Keratinocyte (primary cell): ENCODE data around the gene MINAR2.
A peak's percentile ranks its signal among the peaks of the same experiment; 100 is the strongest.

Source experiments
- CTCF ChIP-seq, 3 experiments: IDR thresholded peaks in 1 of 3; conservative IDR thresholded peaks in 1 of 3; optimal IDR thresholded peaks in 1 of 3; 2 replicates in 2 of 3; 3 replicates in 1 of 3; pipeline versions ENCODE3 to v1.5.1; 2011; ENCODE audit warnings: low read length in 3 of 3, mild to moderate bottlenecking in 3 of 3, moderate library complexity in 2 of 3, control low read depth in 1 of 3, inconsistent platforms in 1 of 3; ENCODE audit not compliant: insufficient read depth in 2 of 3; ENCODE audit errors: extremely low read depth in 1 of 3
- EZH2 ChIP-seq: IDR thresholded peaks from one replicate; pipeline ENCODE4 v1.6.1; 2012; ENCODE audit warnings: inconsistent platforms, mild to moderate bottlenecking, low read length, moderate library complexity

GRCh38 chr5:129767927-129768380 lies 20.1 kb downstream of the MINAR2 start:
- TF ChIP-seq CTCF (optimal IDR thresholded peaks at IDR 0.05 in 1 of 3, IDR thresholded peaks at IDR 0.05 in 1 of 3, conservative IDR thresholded peaks at IDR 0.05 in 1 of 3; ENCODE audit: extremely low read depth in 1 of 3, insufficient read depth in 2 of 3, low read length in 3 of 3) (peak; percentile 89 to 98 (median 93)), EZH2 (no peak)
